Mesothelial cell of epicardium (in vitro differentiated cells): ENCODE measurements around the gene PEX5L. TPM values are rescaled to one million over a fixed set of nuclear protein-coding genes. Genes with fewer than 3 reads are reported as not detected.

Experiments
- DNase-seq, 2 experiments: peaks; one replicate each; pipeline ENCODE4 v3.0.0; 2021; ENCODE audit warnings: low spot score in 2 of 2; ENCODE audit not compliant: unreplicated experiment in 2 of 2
- H3K27ac Mint-ChIP-seq: 2 replicates; pipeline ENCODE4 v1.8.0; 2021; ENCODE audit warnings: mixed read lengths
- H3K27me3 Mint-ChIP-seq: 2 replicates; pipeline ENCODE4 v1.8.0; 2021; ENCODE audit warnings: low read depth, mixed read lengths
- H3K36me3 Mint-ChIP-seq: 2 replicates; pipeline ENCODE4 v1.8.0; 2021; ENCODE audit warnings: mixed read lengths
- H3K4me1 Mint-ChIP-seq: 2 replicates; pipeline ENCODE4 v1.8.0; 2021; ENCODE audit warnings: mixed read lengths
- H3K4me3 Mint-ChIP-seq: 2 replicates; pipeline ENCODE4 v1.8.0; 2021; ENCODE audit warnings: mild to moderate bottlenecking, moderate library complexity, mixed read lengths
- H3K9me3 Mint-ChIP-seq: 2 replicates; pipeline ENCODE4 v1.8.0; 2021; ENCODE audit warnings: mixed read lengths
- total RNA-seq: library from RNA; stranded (reverse); gene quantifications from 3 replicates; pipeline ENCODE4 v1.2.1, GENCODE V29; 2021
- TF ChIP-seq, protein P1 (sequence below): fragments of 200-600 bp; sonication (generic); IDR thresholded peaks from one replicate; pipeline ENCODE4 v1.5.0; 2021; ENCODE audit warnings: antibody characterized with exemption; ENCODE audit not compliant: unreplicated experiment

The PEX5L gene
- total RNA-seq, 1 donor from 2014 or later, result 0.04 TPM

DNA sequence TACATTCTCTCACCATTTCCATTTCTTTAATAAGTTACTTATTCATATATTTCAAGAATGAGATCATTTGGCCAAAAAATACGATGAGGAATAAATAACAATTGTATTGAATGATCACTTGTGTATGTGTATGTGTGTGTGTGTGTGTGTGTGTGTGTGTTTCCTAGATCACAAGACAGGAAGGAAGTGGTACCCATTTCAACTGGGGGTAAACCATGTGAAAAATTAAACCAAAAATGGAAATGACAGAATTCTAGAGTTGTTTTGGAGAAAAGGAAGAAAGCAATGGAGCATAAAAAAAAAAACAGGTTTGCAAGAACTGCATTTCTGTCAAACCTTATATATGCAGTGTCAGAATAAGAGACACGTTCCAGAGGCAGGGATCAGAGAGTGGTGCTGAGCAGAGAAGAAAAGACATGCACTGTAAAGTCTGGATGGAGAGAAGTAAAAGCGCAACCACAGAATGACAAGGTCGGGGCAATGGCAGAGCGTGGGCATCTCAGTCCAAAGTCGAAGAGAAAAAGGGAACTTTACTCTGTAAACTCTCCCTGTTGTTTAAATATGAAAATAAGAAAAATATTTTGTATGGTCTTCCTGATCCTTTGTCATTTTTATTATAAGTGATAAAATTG is 75.5 kb downstream of the PEX5L start:
- H3K9me3 Mint-ChIP-seq, result no peaks in the 10 kb centered on the region
- no peak for DNase-seq
- TF ChIP-seq, protein P1, sequence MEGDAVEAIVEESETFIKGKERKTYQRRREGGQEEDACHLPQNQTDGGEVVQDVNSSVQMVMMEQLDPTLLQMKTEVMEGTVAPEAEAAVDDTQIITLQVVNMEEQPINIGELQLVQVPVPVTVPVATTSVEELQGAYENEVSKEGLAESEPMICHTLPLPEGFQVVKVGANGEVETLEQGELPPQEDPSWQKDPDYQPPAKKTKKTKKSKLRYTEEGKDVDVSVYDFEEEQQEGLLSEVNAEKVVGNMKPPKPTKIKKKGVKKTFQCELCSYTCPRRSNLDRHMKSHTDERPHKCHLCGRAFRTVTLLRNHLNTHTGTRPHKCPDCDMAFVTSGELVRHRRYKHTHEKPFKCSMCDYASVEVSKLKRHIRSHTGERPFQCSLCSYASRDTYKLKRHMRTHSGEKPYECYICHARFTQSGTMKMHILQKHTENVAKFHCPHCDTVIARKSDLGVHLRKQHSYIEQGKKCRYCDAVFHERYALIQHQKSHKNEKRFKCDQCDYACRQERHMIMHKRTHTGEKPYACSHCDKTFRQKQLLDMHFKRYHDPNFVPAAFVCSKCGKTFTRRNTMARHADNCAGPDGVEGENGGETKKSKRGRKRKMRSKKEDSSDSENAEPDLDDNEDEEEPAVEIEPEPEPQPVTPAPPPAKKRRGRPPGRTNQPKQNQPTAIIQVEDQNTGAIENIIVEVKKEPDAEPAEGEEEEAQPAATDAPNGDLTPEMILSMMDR, result no peak
- H3K27ac Mint-ChIP-seq, result no peak overlapping the region
- no peak overlapping the region for H3K4me3 Mint-ChIP-seq
- H3K27me3 Mint-ChIP-seq, result peaks cover 19% of the 10 kb centered on the region
- no peaks in the 10 kb centered on the region for H3K36me3 Mint-ChIP-seq
- H3K4me1 Mint-ChIP-seq, result no peaks in the 10 kb centered on the region

DNA sequence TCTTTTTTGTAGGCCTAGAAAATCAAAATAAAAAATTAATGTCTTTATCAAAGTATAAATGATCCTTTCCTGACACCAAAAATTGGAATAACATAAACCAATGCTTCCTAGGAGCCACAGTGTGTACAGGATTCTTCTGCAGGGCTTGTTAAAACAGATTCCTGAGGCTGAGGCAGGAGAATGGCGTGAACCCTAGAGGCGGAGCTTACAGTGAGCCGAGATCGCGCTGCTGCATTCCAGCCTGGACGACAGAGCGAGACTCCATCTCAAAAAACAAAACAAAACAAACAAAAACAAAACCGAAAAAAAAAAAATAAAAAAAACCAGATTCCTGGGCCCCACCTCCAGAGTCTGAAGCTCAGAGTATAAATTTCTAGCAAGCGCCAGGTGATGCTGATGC is 78.0 kb downstream of the PEX5L start:
- H3K36me3 Mint-ChIP-seq, result no peaks in the 10 kb centered on the region
- DNase-seq, result no peak
- H3K9me3 Mint-ChIP-seq, result no peaks in the 10 kb centered on the region
- TF ChIP-seq, protein P1, result no peak
- H3K27me3 Mint-ChIP-seq, result peaks cover 10% of the 10 kb centered on the region
- no peaks in the 10 kb centered on the region for H3K4me1 Mint-ChIP-seq
- H3K4me3 Mint-ChIP-seq, result no peak overlapping the region
- no peak overlapping the region for H3K27ac Mint-ChIP-seq

- H3K9me3 Mint-ChIP-seq, result no peaks in the 10 kb centered on the region
- no peak overlapping the region for H3K27ac Mint-ChIP-seq
- H3K4me1 Mint-ChIP-seq, result no peaks in the 10 kb centered on the region
- DNase-seq, result no peak
- no peaks in the 10 kb centered on the region for H3K36me3 Mint-ChIP-seq
- H3K27me3 Mint-ChIP-seq, result peaks cover 8% of the 10 kb centered on the region
- no peak overlapping the region for H3K4me3 Mint-ChIP-seq
- TF ChIP-seq, protein P1, result no peak
These were observed 78.6 kb downstream of the PEX5L start for GRCh38 chr3:179958143-179958542.

DNA sequence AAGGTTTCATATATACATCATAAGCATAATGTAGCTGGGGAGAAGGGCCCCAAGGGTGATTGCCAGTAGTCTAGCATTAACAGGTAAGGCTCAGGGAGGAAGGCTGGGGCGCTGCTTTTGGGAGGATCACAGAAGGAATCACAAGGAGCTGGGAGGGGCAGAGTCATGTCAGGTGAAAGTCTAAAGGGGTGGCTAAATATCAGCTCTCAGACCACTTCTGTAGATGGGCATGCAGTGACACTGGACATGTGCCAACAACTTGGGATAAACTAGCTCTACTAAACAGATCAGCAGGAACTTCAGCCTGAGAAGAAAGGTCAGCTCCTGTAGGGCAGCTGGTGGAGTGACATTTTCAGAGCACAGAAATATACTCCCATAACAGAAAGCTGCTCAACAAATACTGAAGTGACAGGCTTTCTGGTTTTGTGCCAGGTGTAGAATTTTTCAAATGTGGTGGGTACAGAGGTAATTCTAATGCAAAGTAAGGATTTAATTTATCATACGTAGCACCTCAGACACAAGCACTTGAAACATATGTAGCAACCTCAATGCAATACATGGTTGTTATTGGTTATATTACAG is 79.4 kb downstream of the PEX5L start:
- Mint-ChIP-seq H3K4me1 (no peaks in the 10 kb centered on the region), H3K36me3 (no peaks in the 10 kb centered on the region), H3K4me3 (no peak overlapping the region), H3K9me3 (no peaks in the 10 kb centered on the region), H3K27ac (no peak overlapping the region), H3K27me3 (peaks cover 7% of the 10 kb centered on the region)
- DNase-seq, result no peak
- TF ChIP-seq, protein P1, result no peak

- no peak for DNase-seq
- Mint-ChIP-seq H3K36me3 (no peaks in the 10 kb centered on the region), H3K27ac (no peak overlapping the region), H3K4me3 (no peak overlapping the region), H3K9me3 (no peaks in the 10 kb centered on the region), H3K4me1 (no peaks in the 10 kb centered on the region), H3K27me3 (peaks cover 5% of the 10 kb centered on the region)
- TF ChIP-seq, protein P1, result no peak
These were observed 80.3 kb downstream of the PEX5L start for GRCh38 chr3:179956416-179956830.
